Measurements from ENCODE around the gene GPBAR1. TPM values are rescaled to one million over a fixed set of nuclear protein-coding genes. Genes with fewer than 3 reads are reported as not detected.

The GPBAR1 gene
- total RNA-seq, 1 experiment from 2014 or later: 1.1 TPM

GRCh38 chr2:218244204-218244603, 16.6 kb upstream of the GPBAR1 start:
- Mint-ChIP-seq H3K4me3 (ENCODE audit: low read depth, unreplicated experiment) (no peak overlapping the region), H3K9me3 (ENCODE audit: low read depth, unreplicated experiment) (no peaks in the 10 kb centered on the region), H3K4me1 (ENCODE audit: low read depth, unreplicated experiment) (peaks cover 28% of the 10 kb centered on the region), H3K36me3 (ENCODE audit: insufficient read depth, unreplicated experiment) (peaks cover 77% of the 10 kb centered on the region), H3K27me3 (ENCODE audit: unreplicated experiment) (no peaks in the 10 kb centered on the region), H3K27ac (ENCODE audit: unreplicated experiment) (peak overlapping the region; percentile 46)
- TF ChIP-seq, protein P1, sequence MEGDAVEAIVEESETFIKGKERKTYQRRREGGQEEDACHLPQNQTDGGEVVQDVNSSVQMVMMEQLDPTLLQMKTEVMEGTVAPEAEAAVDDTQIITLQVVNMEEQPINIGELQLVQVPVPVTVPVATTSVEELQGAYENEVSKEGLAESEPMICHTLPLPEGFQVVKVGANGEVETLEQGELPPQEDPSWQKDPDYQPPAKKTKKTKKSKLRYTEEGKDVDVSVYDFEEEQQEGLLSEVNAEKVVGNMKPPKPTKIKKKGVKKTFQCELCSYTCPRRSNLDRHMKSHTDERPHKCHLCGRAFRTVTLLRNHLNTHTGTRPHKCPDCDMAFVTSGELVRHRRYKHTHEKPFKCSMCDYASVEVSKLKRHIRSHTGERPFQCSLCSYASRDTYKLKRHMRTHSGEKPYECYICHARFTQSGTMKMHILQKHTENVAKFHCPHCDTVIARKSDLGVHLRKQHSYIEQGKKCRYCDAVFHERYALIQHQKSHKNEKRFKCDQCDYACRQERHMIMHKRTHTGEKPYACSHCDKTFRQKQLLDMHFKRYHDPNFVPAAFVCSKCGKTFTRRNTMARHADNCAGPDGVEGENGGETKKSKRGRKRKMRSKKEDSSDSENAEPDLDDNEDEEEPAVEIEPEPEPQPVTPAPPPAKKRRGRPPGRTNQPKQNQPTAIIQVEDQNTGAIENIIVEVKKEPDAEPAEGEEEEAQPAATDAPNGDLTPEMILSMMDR (IDR thresholded peaks at IDR 0.05; ENCODE audit: unreplicated experiment): no peak
- no TSS peak for BruUV-seq (replicated peaks)
- DNase-seq: no peak
- intact Hi-C loops (cut with micrococcal nuclease; ENCODE audit: unreplicated experiment): no loop called here
- CTCF ChIA-PET: no interaction called here

DNA sequence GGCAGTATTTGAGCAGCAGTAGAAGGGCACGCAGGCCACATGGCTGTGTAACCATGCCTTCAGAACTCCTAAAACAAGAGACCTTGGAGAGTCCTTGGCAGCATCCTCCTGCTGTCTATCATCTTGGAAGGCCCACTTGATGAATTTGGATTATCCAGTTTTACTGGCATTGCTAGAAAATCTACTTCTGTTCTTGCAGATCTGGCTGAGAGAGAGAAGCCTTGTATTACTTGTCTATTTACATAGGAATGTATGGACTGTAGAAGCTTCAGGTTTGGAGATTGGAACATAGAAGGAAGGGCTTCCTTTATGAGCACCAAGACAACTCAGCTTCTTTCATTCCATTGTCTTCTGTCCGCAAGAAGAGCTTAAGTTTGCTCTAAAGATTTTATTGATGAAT, 16.1 kb upstream of the GPBAR1 start:
- Mint-ChIP-seq H3K36me3 (ENCODE audit: insufficient read depth, unreplicated experiment) (peaks cover 77% of the 10 kb centered on the region), H3K27me3 (ENCODE audit: unreplicated experiment) (no peaks in the 10 kb centered on the region), H3K27ac (ENCODE audit: unreplicated experiment) (peak overlapping the region; percentile 46)

GRCh38 chr2:218245214-218245613, 15.6 kb upstream of the GPBAR1 start:
- Mint-ChIP-seq H3K36me3 (ENCODE audit: insufficient read depth, unreplicated experiment) (peaks cover 77% of the 10 kb centered on the region), H3K27me3 (ENCODE audit: unreplicated experiment) (no peaks in the 10 kb centered on the region), H3K4me3 (ENCODE audit: low read depth, unreplicated experiment) (no peak overlapping the region), H3K4me1 (ENCODE audit: low read depth, unreplicated experiment) (peaks cover 28% of the 10 kb centered on the region), H3K9me3 (ENCODE audit: low read depth, unreplicated experiment) (no peaks in the 10 kb centered on the region), H3K27ac (ENCODE audit: unreplicated experiment) (no peak overlapping the region)
- DNase-seq: no peak
- intact Hi-C loops (cut with micrococcal nuclease; ENCODE audit: unreplicated experiment): loop anchor here (5.0 kb wide), 1 partner anchor 58 kb away; no protein-coding TSS in a partner anchor
- CTCF ChIA-PET: interaction anchor here (0.7 kb wide), 1 partner anchor 9 kb away, joined by 4 read pairs; no protein-coding TSS in a partner anchor
- TF ChIP-seq, protein P1 (IDR thresholded peaks at IDR 0.05; ENCODE audit: unreplicated experiment): no peak
- BruUV-seq (replicated peaks): no TSS peak

More for the DNA sequence above, 16.1 kb upstream of the GPBAR1 start:
- no peaks in the 10 kb centered on the region for H3K9me3 Mint-ChIP-seq (ENCODE audit: low read depth, unreplicated experiment)
- H3K4me1 Mint-ChIP-seq (ENCODE audit: low read depth, unreplicated experiment): peaks cover 28% of the 10 kb centered on the region
- TF ChIP-seq, protein P1 (IDR thresholded peaks at IDR 0.05; ENCODE audit: unreplicated experiment): no peak
- BruUV-seq (replicated peaks): no TSS peak
- DNase-seq: no peak
- CTCF ChIA-PET: interaction anchor here (0.7 kb wide), 1 partner anchor 10 kb away, joined by 4 read pairs; no protein-coding TSS in a partner anchor
- no peak overlapping the region for H3K4me3 Mint-ChIP-seq (ENCODE audit: low read depth, unreplicated experiment)
- intact Hi-C loops (cut with micrococcal nuclease; ENCODE audit: unreplicated experiment): loop anchor here (5.0 kb wide), 1 partner anchor 57 kb away; no protein-coding TSS in a partner anchor

GRCh38 chr2:218249691-218250090, 11.1 kb upstream of the GPBAR1 start:
- Mint-ChIP-seq H3K36me3 (ENCODE audit: insufficient read depth, unreplicated experiment) (peaks cover 97% of the 10 kb centered on the region), H3K4me1 (ENCODE audit: low read depth, unreplicated experiment) (peaks cover 10% of the 10 kb centered on the region), H3K27ac (ENCODE audit: unreplicated experiment) (no peak overlapping the region), H3K9me3 (ENCODE audit: low read depth, unreplicated experiment) (no peaks in the 10 kb centered on the region), H3K4me3 (ENCODE audit: low read depth, unreplicated experiment) (no peak overlapping the region), H3K27me3 (ENCODE audit: unreplicated experiment) (no peaks in the 10 kb centered on the region)
- no peak for DNase-seq
- intact Hi-C loops (cut with micrococcal nuclease; ENCODE audit: unreplicated experiment): loop anchor here (5.0 kb wide), 1 partner anchor 62 kb away; no protein-coding TSS in a partner anchor
- BruUV-seq (replicated peaks): no TSS peak
- TF ChIP-seq, protein P1 (IDR thresholded peaks at IDR 0.05; ENCODE audit: unreplicated experiment): no peak
- CTCF ChIA-PET: no interaction called here
